GM19099 (cell line): ENCODE results near the gene NIF3L1.
A peak's percentile ranks its signal among the peaks of the same experiment; 100 is the strongest.

Experiments
- POLR2A ChIP-seq: IDR thresholded peaks from 3 replicates; pipeline ENCODE4 v1.6.1; 2011; ENCODE audit warnings: low read depth; ENCODE audit not compliant: insufficient read length; ENCODE audit errors: extremely low read depth

NIF3L1 gene

DNA sequence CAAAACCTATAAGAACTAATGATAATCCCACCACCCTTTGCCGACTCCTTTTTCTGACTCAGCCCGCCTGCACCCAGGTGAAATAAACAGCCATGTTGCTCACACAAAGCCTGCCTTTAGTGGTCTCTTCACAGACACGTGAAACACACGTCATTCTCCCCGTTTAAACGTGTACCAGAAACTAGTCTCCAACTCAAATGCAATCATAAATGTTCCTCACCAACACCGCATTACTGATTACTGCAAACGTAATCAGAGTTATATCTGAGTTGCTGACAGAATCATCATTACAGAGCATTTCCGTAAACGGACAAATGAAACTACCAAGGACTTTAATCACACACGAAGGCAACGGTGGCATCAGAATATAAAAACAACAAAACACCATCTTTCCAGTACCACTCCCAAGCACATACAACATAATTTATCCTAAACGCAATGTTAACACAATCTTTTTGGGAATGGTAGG is 26.6 kb upstream of the NIF3L1 start:
- TF ChIP-seq POLR2A, result no peak

DNA sequence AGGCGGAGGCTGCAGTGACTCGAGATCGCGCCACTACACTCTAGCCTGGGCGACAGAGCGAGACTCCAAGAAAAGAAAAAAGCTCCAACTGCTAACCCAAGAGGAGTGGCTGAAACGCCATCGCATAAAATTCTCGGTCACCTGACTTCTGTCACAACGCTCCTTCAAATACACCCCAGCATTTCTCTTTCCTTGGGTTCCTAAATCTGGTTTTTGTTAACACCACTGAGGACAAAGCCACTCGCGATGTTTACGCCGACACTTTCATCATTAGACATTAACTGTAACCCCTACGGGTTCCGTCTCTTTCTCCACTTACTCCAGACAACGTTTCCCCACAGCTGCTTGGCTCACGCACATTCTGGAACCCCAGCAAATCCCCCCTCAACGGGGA is 25.4 kb upstream of the NIF3L1 start:
- no peak for TF ChIP-seq POLR2A

DNA sequence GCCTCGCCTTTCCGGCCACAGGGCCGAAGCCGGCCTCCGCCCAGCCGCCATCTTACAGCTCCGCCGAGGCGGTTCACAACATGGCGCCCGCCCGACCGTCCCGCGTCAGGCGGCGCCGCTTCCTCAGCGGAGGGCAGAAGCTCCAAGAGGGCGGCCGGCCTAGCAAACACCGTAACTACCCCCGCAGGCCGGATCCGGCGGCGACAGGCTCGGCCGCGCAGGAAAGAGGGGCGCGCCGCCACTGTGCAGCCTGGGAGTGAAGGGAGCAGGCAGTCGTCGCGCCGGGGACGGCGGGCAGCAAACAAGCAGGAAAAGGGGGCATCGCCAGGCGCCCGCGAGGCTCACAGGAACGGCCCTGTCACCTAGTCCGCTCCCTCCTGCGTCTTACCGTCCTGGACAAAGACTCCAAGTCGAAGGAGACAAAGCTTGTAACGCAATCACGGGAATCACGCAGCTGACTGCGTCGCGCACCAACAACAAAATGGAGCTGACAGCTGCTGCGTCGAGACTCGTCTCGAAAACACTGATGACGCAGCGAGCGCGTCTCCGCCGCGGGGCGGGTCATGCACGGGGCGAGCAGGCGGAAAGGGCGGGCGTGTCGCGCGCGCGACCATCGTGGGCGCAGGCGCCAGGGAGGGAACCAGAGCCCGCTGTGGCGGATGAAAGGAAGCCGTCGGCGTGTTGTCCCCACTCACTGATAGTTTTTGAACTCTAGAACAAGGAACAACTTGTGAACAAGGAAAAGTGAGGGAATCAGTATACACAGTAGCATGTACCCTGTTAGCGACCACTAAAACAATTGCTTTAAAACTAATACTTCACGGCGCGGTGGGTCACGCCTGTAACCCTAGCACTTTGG is 24.8 kb upstream of the NIF3L1 start, which contains the start of gene CLK1:
Gene CLK1, minus strand, starts transcription at position 483 of the 859 bp plus-strand sequence. CDS start 2,796 bp downstream, outside the sequence.
- TF ChIP-seq POLR2A, result peak; percentile 98

DNA sequence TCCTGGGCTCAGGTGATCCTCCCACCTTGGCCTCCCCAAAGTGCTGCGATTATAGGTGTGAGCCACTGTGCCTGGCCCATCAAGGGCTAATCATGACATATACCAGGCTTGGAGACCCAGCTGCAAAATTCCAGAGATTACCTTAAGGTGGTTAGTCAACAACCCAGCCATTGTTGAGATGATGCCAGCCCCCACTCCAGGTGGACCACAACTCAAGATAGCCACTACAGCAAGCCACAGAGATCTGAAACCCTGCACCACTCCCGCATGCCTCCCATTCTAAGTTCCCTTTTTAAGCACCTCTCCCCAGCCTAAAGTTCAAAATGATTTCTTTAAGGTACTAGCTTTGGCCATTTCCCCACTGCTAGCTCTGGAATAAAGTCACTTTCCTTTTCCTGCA is 20.2 kb upstream of the NIF3L1 start:
- TF ChIP-seq POLR2A, result no peak

DNA sequence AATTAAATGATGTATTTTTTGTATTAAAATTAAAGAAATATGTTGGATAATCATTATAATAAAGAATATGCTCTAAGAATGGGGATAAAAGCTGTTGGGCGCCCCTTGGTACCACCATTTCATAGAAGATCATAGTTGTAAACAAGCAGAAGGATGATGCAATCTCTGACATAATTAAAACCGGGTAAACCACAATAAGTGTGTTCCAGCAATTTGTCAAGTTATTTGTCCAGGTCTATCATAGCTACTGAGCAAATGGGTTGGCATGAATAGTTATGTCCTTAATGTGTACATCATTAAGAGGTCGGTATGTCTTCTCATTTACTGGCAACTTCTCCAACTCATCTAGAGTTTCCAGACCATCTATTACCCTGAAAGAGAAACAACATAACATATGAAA is 18.0 kb upstream of the NIF3L1 start:
- TF ChIP-seq POLR2A, result no peak

DNA sequence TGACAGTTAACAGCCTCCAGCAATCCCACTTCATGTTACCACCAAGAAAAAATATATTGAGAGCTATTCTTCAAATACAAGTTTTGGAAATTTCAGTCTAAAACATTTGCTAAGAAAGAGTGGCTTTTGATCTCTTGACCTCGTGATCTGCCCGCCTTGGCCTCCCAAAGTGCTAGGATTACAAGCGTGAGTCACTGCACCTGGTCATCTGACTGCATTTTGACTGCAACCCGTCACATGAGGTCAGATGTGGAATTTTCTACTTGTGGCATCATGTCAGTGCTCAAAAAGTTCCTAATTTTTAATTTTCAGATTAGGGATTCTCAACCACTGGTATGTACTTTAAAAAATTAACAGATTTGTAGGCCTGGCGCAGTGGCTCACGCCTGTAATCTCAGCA is 15.6 kb upstream of the NIF3L1 start:
- no peak for TF ChIP-seq POLR2A

DNA sequence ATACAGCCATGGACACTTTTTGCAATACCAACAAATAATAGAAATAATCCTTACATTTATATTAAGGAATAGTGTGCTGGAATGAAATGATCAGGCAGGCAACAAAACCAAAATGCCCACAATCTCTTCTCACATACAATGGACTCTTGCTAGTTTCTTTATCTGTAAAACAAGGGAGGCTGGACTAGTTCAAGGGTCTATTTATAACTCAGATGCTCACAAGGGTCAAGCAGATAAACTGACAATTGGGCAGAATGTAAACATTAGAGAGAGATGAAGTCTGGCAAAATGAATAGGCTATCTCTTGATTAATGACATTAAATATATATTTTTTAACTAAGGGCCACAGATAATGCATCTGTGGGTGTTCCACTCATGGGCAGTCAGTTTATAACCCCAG is 11.7 kb upstream of the NIF3L1 start:
- TF ChIP-seq POLR2A, result no peak

DNA sequence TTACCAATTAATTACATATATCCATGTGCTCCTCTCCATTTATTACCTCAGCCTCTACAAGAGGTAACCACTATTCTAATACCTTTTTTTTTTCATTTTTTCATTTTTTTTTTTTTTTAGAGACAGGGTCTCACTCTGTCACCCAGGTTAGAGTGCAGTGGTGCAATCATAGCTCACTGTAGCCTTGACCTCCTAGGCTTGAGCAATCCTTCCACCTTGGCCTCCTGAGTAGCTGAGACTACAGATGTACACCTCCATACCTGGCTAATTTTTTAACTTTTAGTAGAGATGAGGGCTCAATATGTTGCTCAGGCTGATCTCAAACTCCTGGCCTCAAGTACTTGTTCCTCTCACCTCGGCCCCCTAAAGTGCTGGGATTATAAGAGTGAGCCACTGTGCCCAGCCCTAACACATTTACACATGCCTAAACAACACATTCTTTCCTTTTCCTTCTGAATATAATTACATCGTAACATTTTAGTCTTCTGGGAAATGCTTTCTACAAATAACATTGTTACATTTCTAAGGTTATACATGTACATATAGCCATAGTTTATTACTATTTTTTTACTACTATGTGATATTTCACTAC is 10.8 kb upstream of the NIF3L1 start:
- no peak for TF ChIP-seq POLR2A

DNA sequence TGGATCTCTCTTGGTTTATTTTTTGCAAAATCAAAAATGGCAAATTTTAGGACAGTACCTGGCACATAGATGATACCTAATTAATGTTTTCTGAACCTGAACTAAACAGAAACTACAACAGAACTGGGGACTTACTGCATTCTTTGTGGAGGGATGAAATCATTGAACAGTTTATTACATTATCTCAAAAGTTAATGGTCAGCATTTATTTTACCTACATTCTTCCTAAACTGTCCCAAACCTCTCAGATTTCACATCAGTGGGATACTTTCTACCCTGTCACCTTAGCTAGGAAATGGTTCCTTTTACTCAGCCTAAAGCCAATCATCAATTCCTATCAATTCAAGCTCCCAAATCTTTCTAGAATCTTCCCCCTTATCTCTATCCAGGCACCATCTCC is 10.3 kb downstream of the NIF3L1 start:
- no peak for TF ChIP-seq POLR2A

DNA sequence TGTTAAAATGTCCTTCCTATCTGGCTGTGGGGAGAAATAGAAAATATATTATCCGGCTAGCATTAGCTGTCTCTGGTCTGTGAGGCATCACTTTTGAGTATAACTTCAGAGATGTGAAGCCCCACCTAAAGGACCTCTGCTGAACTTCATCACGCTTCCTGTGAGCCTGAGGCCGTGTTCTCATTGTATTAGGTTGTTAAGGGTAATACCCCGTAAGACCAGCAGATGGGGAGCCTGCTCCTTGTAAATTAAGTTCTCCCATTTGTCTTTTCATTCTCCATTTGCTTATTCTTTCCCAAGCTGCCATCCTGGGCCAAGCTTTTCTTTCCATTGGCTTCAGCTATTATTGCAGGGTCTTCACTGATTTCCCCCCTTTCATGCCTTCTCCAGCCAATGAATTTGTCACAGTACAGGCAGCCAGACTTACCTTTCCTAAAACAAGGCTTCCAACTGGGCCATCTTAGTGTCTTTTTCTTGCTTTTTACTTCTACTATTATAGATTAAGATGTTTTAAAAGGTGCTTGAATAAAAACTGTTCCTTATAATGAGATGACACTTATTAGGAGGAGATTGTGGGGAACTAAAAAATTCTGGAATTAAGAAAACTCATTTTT is 12.4 kb downstream of the NIF3L1 start:
- no peak for TF ChIP-seq POLR2A

DNA sequence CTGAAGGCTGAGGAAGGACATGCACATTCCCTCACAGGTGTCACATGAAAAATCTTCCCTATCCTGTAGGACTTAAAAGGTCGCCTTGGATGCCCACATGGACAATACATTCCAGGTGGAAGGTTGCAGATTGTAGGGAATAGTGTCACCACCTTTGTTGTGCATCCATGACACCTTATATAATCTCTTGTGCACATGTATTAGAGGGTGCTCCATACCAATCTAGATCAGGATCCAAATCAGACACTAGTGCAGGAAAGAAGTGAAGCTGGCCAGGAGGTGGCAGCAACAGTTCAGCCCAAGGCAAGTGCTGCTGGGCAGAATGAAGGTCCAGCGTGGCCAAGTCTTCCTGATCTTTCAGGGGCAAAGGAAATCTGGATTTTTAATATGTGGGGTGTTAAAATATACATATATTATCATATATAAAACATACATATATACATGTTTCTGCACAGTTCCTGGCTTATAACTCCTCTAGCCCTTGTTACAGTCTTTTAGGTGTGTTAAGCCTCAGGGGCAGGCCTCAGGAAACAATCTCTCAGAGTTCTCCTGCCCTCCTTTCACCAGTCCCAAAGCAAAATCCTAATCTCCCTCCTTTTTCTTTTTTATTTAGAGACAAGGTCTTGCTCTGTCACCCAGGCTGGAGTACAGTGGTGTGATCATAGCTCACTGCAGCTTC is 16.6 kb downstream of the NIF3L1 start:
- TF ChIP-seq POLR2A, result no peak

DNA sequence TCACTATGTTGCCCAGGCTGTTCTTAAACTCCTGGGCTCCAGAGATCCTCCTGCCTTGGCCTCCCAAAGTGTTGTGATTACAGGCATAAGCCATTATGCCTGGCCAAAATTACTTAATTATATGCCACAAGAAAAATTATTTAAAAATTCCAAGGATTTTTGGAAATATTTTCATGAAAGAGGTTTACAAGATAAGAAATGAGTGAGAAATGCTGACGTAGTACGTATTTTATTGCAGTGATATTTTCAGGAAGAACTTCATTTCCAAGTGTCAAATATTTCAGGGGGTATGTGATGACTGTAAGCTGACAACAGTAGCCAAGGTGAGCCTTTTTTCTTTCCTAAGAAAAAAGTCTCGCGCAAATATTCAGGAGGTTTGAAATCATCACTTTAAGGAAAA is 20.8 kb downstream of the NIF3L1 start:
- no peak for TF ChIP-seq POLR2A

DNA sequence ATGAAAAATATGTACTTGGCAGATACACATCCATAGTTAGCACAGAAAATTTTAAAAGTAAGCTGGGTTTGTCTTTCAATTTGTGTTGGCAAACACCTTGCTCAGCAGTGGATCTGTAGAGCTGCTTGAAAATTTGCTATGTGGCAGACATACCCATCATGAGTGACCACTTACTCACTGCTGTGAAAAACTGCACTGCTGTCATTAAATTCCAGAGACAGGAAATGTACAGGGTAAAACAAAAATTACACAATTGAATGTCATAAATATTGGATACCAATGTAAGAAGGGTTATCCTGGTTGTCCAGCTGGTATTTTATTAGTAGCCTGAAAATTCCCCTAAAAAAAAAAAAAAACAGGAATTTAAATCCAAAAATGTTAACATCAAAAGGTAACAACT is 24.5 kb downstream of the NIF3L1 start:
- no peak for TF ChIP-seq POLR2A

DNA sequence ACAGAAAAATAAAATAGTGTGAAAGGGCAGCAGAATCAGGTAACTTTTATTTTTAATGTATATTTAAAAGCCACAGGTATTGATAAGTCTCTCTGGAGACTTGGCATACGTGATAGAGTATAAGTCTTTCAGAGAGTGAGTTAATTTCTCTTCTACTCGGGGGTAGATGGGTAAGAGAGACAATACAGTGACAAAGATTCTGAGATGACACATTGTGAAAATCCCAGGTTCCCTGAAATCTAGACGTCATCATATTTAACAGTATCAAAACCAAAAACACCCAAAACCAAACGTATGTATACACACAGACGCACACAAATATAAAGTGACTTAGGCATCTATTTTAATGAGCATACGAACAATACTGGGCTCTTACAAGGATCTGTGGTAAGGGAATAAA is 33.3 kb downstream of the NIF3L1 start:
- TF ChIP-seq POLR2A, result no peak

DNA sequence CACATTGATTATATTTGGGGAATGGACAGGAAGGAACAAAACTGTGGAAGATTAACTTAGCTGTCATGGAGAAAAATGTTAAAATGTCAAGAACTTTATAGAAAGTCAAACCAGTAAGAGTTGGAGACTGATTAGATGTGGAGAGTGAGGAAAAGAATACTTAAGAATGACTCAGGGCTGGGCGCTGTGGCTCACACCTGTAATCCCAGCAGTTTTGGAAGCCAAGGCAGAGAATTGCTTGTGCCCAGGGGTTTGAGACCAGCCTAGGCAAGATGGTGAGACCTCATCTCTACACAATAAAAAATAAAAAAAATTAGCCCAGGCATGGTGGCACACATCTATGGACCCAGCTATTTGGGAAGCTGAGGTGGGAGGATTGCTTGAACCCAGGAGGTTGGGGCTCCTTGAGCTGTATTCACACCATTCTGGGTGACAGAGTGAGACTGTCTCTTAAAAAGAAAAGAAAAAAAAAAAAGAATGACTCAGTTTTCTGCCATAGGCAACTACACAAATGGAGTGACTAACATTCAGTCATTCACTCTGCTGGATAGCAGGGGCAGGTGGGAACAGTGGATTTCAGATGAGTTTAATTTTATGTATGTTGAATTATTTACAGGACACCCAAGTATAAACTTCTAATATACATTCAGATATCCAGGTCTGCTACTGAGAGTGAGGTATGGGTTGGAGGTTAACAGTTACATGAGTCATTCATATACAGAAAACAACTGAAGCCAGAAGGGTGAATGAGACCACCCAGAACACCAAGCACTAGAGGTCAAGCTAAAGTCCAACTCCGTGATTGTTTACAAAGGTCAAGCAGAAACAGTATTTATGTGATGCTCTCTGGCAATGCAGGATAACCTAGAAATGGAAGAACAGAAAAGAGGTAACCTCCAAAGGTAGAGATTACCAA is 40.4 kb downstream of the NIF3L1 start:
- no peak for TF ChIP-seq POLR2A
